ENCODE data around the gene SPATA2L. TPM values are rescaled to one million over a fixed set of nuclear protein-coding genes. Genes with fewer than 3 reads are reported as not detected.

Gene SPATA2L
- polyA plus RNA-seq (2013, experiment 1 of 2) = 5.0 TPM
- polyA plus RNA-seq (2013, experiment 2 of 2) = 5.5 TPM

GRCh38 chr16:89701425-89702406, at the start of gene SPATA2L:
Gene SPATA2L (minus strand): TSS chr16:89701705. CDS start chr16:89701232, 473 bp downstream.
- Histone ChIP-seq H3K4ac (ENCODE audit: low read length) (no peak within 1 kb of the TSS), H3K4me3 (ENCODE audit: low read length in 2 of 2) (peak within 1 kb of the TSS; percentile 88 to 95), H3K79me1 (ENCODE audit: low read depth, low read length) (peaks cover 7% of the 10 kb centered on the region), H2BK12ac (ENCODE audit: low read length) (no peak within 1 kb of the TSS), H3K27ac (replicated peaks; ENCODE audit: low read length) (no peak within 1 kb of the TSS), H3K9ac (ENCODE audit: low read depth, low read length, poor library complexity) (peak within 1 kb of the TSS; percentile 91), H3K36me3 (replicated peaks in 1 of 2; ENCODE audit: control insufficient read depth in 2 of 2, insufficient read depth in 2 of 2, low read length in 2 of 2) (peaks cover 3 to 26% of the 10 kb centered on the region in 2 donors), H2AFZ (ENCODE audit: low read length) (peak within 1 kb of the TSS; percentile 98), H2AK5ac (ENCODE audit: low read depth, low read length) (peak within 1 kb of the TSS; percentile 2), H3K18ac (ENCODE audit: low read length) (peak within 1 kb of the TSS; percentile 86), H3K23ac (ENCODE audit: low read depth, low read length, poor library complexity) (peak within 1 kb of the TSS; percentile 90), H4K8ac (ENCODE audit: low read depth, low read length) (no peak within 1 kb of the TSS), H4K91ac (ENCODE audit: low read depth, low read length, poor library complexity) (peak within 1 kb of the TSS; percentile 82), H2BK5ac (ENCODE audit: low read length) (peak within 1 kb of the TSS; percentile 88), H3K27me3 (ENCODE audit: control insufficient read depth in 3 of 3, insufficient read depth in 3 of 3, low read depth in 1 of 3, low read length in 3 of 3) (peaks cover 0 to 2% (median 0%) of the 10 kb centered on the region in 3 experiments), H3K4me2 (ENCODE audit: insufficient read depth, low read length, poor library complexity, severe bottlenecking) (peak within 1 kb of the TSS; percentile 84), H3K14ac (ENCODE audit: low read length) (peak within 1 kb of the TSS; percentile 97), H3K4me1 (ENCODE audit: control insufficient read depth in 2 of 2, insufficient read depth in 1 of 2, low read depth in 1 of 2, low read length in 2 of 2) (peaks cover 12 to 17% of the 10 kb centered on the region in 2 donors), H3K9me3 (replicated peaks in 1 of 2; ENCODE audit: control insufficient read depth in 2 of 2, insufficient read depth in 1 of 2, low read depth in 1 of 2, low read length in 2 of 2) (no peaks in the 10 kb centered on the region), H2BK120ac (ENCODE audit: low read depth, low read length) (no peak within 1 kb of the TSS), H2BK15ac (ENCODE audit: low read length) (peak within 1 kb of the TSS; percentile 83)
- no CpG with 5 or more reads among the region's 97 CpGs for WGBS, 2 donors (ENCODE audit: extremely low coverage in 2 of 2, insufficient read length in 2 of 2, insufficient replicate concordance in 1 of 2)
- DNase-seq (ENCODE audit: low spot score) = peak; percentile 96

GRCh38 chr16:89749637-89750036, 48.1 kb upstream of the SPATA2L start:
- Histone ChIP-seq H2AK5ac (ENCODE audit: low read depth, low read length) (no peak overlapping the region), H4K91ac (ENCODE audit: low read depth, low read length, poor library complexity) (no peak overlapping the region), H3K9me3 (replicated peaks in 1 of 2; ENCODE audit: control insufficient read depth in 2 of 2, insufficient read depth in 1 of 2, low read depth in 1 of 2, low read length in 2 of 2) (no peaks in the 10 kb centered on the region), H3K18ac (ENCODE audit: low read length) (no peak overlapping the region), H3K4me2 (ENCODE audit: insufficient read depth, low read length, poor library complexity, severe bottlenecking) (no peak overlapping the region), H3K27ac (replicated peaks; ENCODE audit: low read length) (no peak overlapping the region), H3K4me3 (ENCODE audit: low read length in 2 of 2) (no peak overlapping the region), H2BK12ac (ENCODE audit: low read length) (no peak overlapping the region), H2BK120ac (ENCODE audit: low read depth, low read length) (no peak overlapping the region), H3K4me1 (ENCODE audit: control insufficient read depth in 2 of 2, insufficient read depth in 1 of 2, low read depth in 1 of 2, low read length in 2 of 2) (no peaks in the 10 kb centered on the region), H3K4ac (ENCODE audit: low read length) (no peak overlapping the region), H3K36me3 (replicated peaks in 1 of 2; ENCODE audit: control insufficient read depth in 2 of 2, insufficient read depth in 2 of 2, low read length in 2 of 2) (peaks cover 36 to 96% of the 10 kb centered on the region in 2 donors), H4K8ac (ENCODE audit: low read depth, low read length) (no peak overlapping the region), H2AFZ (ENCODE audit: low read length) (no peak overlapping the region), H3K23ac (ENCODE audit: low read depth, low read length, poor library complexity) (no peak overlapping the region), H3K79me1 (ENCODE audit: low read depth, low read length) (peaks cover 1% of the 10 kb centered on the region), H2BK15ac (ENCODE audit: low read length) (no peak overlapping the region), H3K14ac (ENCODE audit: low read length) (no peak overlapping the region), H3K9ac (ENCODE audit: low read depth, low read length, poor library complexity) (no peak overlapping the region), H2BK5ac (ENCODE audit: low read length) (no peak overlapping the region), H3K27me3 (ENCODE audit: control insufficient read depth in 3 of 3, insufficient read depth in 3 of 3, low read depth in 1 of 3, low read length in 3 of 3) (no peaks in the 10 kb centered on the region)
- no peak for DNase-seq (ENCODE audit: low spot score)
- no CpG with 5 or more reads among the region's 10 CpGs for WGBS, 2 donors (ENCODE audit: extremely low coverage in 2 of 2, insufficient read length in 2 of 2, insufficient replicate concordance in 1 of 2)

- H2AK5ac ChIP-seq (ENCODE audit: low read depth, low read length) = no peak overlapping the region
- H3K27me3 ChIP-seq (ENCODE audit: control insufficient read depth in 3 of 3, insufficient read depth in 3 of 3, low read depth in 1 of 3, low read length in 3 of 3) = no peaks in the 10 kb centered on the region
- no peak overlapping the region for H3K4me3 ChIP-seq (ENCODE audit: low read length in 2 of 2)
- H3K9ac ChIP-seq (ENCODE audit: low read depth, low read length, poor library complexity) = no peak overlapping the region
- no peak overlapping the region for H3K4me2 ChIP-seq (ENCODE audit: insufficient read depth, low read length, poor library complexity, severe bottlenecking)
- H2BK120ac ChIP-seq (ENCODE audit: low read depth, low read length) = no peak overlapping the region
- no peak overlapping the region for H2AFZ ChIP-seq (ENCODE audit: low read length)
- H3K4ac ChIP-seq (ENCODE audit: low read length) = no peak overlapping the region
- H4K8ac ChIP-seq (ENCODE audit: low read depth, low read length) = no peak overlapping the region
- H3K9me3 ChIP-seq (replicated peaks in 1 of 2; ENCODE audit: control insufficient read depth in 2 of 2, insufficient read depth in 1 of 2, low read depth in 1 of 2, low read length in 2 of 2) = no peaks in the 10 kb centered on the region
- no peak overlapping the region for H2BK15ac ChIP-seq (ENCODE audit: low read length)
- no peaks in the 10 kb centered on the region for H3K4me1 ChIP-seq (ENCODE audit: control insufficient read depth in 2 of 2, insufficient read depth in 1 of 2, low read depth in 1 of 2, low read length in 2 of 2)
- H3K27ac ChIP-seq (replicated peaks; ENCODE audit: low read length) = no peak overlapping the region
- peaks cover 1% of the 10 kb centered on the region for H3K79me1 ChIP-seq (ENCODE audit: low read depth, low read length)
- no peak overlapping the region for H2BK12ac ChIP-seq (ENCODE audit: low read length)
- no peak overlapping the region for H3K23ac ChIP-seq (ENCODE audit: low read depth, low read length, poor library complexity)
- no peak overlapping the region for H3K14ac ChIP-seq (ENCODE audit: low read length)
- no peak overlapping the region for H2BK5ac ChIP-seq (ENCODE audit: low read length)
- no peak overlapping the region for H3K18ac ChIP-seq (ENCODE audit: low read length)
- H3K36me3 ChIP-seq (replicated peaks in 1 of 2; ENCODE audit: control insufficient read depth in 2 of 2, insufficient read depth in 2 of 2, low read length in 2 of 2) = peaks cover 41 to 96% of the 10 kb centered on the region in 2 donors
- H4K91ac ChIP-seq (ENCODE audit: low read depth, low read length, poor library complexity) = no peak overlapping the region
- no peak for DNase-seq (ENCODE audit: low spot score)
- no CpG with 5 or more reads among the region's 11 CpGs for WGBS, 2 donors (ENCODE audit: extremely low coverage in 2 of 2, insufficient read length in 2 of 2, insufficient replicate concordance in 1 of 2)
These were observed 47.4 kb upstream of the SPATA2L start for GRCh38 chr16:89748921-89749320.

GRCh38 chr16:89748076-89748475, 46.6 kb upstream of the SPATA2L start:
- Histone ChIP-seq H2BK5ac (ENCODE audit: low read length) (no peak overlapping the region), H2AFZ (ENCODE audit: low read length) (no peak overlapping the region), H4K91ac (ENCODE audit: low read depth, low read length, poor library complexity) (no peak overlapping the region), H3K4me1 (ENCODE audit: control insufficient read depth in 2 of 2, insufficient read depth in 1 of 2, low read depth in 1 of 2, low read length in 2 of 2) (no peaks in the 10 kb centered on the region), H3K79me1 (ENCODE audit: low read depth, low read length) (peaks cover 1% of the 10 kb centered on the region), H2BK12ac (ENCODE audit: low read length) (no peak overlapping the region), H3K4ac (ENCODE audit: low read length) (no peak overlapping the region), H2AK5ac (ENCODE audit: low read depth, low read length) (no peak overlapping the region), H3K27ac (replicated peaks; ENCODE audit: low read length) (no peak overlapping the region), H3K18ac (ENCODE audit: low read length) (no peak overlapping the region), H2BK15ac (ENCODE audit: low read length) (no peak overlapping the region), H3K14ac (ENCODE audit: low read length) (no peak overlapping the region), H3K4me2 (ENCODE audit: insufficient read depth, low read length, poor library complexity, severe bottlenecking) (no peak overlapping the region), H3K9me3 (replicated peaks in 1 of 2; ENCODE audit: control insufficient read depth in 2 of 2, insufficient read depth in 1 of 2, low read depth in 1 of 2, low read length in 2 of 2) (no peaks in the 10 kb centered on the region), H3K4me3 (ENCODE audit: low read length in 2 of 2) (no peak overlapping the region), H4K8ac (ENCODE audit: low read depth, low read length) (no peak overlapping the region), H3K9ac (ENCODE audit: low read depth, low read length, poor library complexity) (no peak overlapping the region), H3K27me3 (ENCODE audit: control insufficient read depth in 3 of 3, insufficient read depth in 3 of 3, low read depth in 1 of 3, low read length in 3 of 3) (no peaks in the 10 kb centered on the region), H3K23ac (ENCODE audit: low read depth, low read length, poor library complexity) (no peak overlapping the region), H2BK120ac (ENCODE audit: low read depth, low read length) (no peak overlapping the region), H3K36me3 (replicated peaks in 1 of 2; ENCODE audit: control insufficient read depth in 2 of 2, insufficient read depth in 2 of 2, low read length in 2 of 2) (peaks cover 41 to 96% of the 10 kb centered on the region in 2 donors)
- no CpG with 5 or more reads among the region's 9 CpGs for WGBS, 2 donors (ENCODE audit: extremely low coverage in 2 of 2, insufficient read length in 2 of 2, insufficient replicate concordance in 1 of 2)
- DNase-seq (ENCODE audit: low spot score) = no peak

Measured in neuronal stem cell (in vitro differentiated cells).